K562 (cell line): ENCODE results near the gene RPP25. TPM values are rescaled to one million over a fixed set of nuclear protein-coding genes. Genes with fewer than 3 reads are reported as not detected.

ENCODE experiments used
- ATAC-seq: fragments of 200-7000 bp; cut with Tn5 transposase; 3 replicates; pipeline ENCODE4 v1.9.1; 2020; ENCODE audit warnings: moderate library complexity
- BruUV-seq: library from RNA; stranded (reverse); fragments of 400-500 nt; replicated peaks from 2 replicates; lab custom pipeline; 2021; lab: Mats Ljungman, UMichigan
- CTCF ChIA-PET: fragments of 300-600 bp; formaldehyde crosslinking; extraction: SDS; loops from one replicate; lab custom pipeline; 2021; ENCODE audit warnings: low intra/inter-chr PET ratio; lab: Yijun Ruan, JAX
- POLR2A ChIA-PET: fragments of 300-600, 350-650 bp; sonication (Branson Sonifier 250); formaldehyde crosslinking; extraction: SDS; loops from one replicate; lab custom pipeline; 2021; ENCODE audit warnings: antibody characterized with exemption, inconsistent platforms; lab: Yijun Ruan, JAX
- DNase-seq, 4 experiments: peaks; one replicate each; pipeline versions ENCODE4 v3.0.0 to v3.0.0-alpha.2; 2011 to 2018; ENCODE audit warnings: low spot score in 3 of 4, mixed read lengths in 3 of 4; ENCODE audit errors: extremely low read depth in 1 of 4
- FAIRE-seq: peaks from 2 replicates; lab custom pipeline; 2011; peaks lifted over from hg19 to GRCh38; lab: Jason Lieb, UNC
- H2AFZ ChIP-seq: 2 replicates; pipeline ENCODE4 v1.6.0; 2011; ENCODE audit warnings: low read depth, low read length, control low read depth, inconsistent platforms
- H3K27ac ChIP-seq: fragments of 200-600 bp; 3 replicates; pipeline ENCODE4 v1.8.0; 2011; ENCODE audit warnings: low read depth, mild to moderate bottlenecking, control low read depth, inconsistent platforms, low read length, moderate library complexity, mixed read lengths; ENCODE audit errors: extremely low read depth
- H3K27me3 ChIP-seq, 2 experiments: fragments of 300-600 bp in 1 of 2; 2 replicates in 1 of 2; 3 replicates in 1 of 2; pipeline versions ENCODE4 v1.6.0 to v1.8.0; 2011; ENCODE audit warnings: inconsistent platforms in 2 of 2, low read length in 2 of 2, mild to moderate bottlenecking in 1 of 2, mixed read lengths in 1 of 2, moderate library complexity in 1 of 2; ENCODE audit not compliant: control insufficient read depth in 2 of 2, insufficient read depth in 2 of 2
- H3K36me3 ChIP-seq: fragments of 300-600 bp; 3 replicates; pipeline ENCODE4 v1.8.0; 2011; ENCODE audit warnings: mild to moderate bottlenecking, low read length, inconsistent platforms; ENCODE audit not compliant: control insufficient read depth, insufficient read depth
- H3K4me1 ChIP-seq, 2 experiments: fragments of 200-600 bp in 1 of 2; replicated peaks in 1 of 2; 2 replicates in 1 of 2; 3 replicates in 1 of 2; pipeline versions ENCODE4 v1.5.1 to v1.8.0; 2011; ENCODE audit warnings: inconsistent platforms in 2 of 2, low read length in 2 of 2, mild to moderate bottlenecking in 1 of 2, mixed read lengths in 1 of 2, moderate library complexity in 1 of 2; ENCODE audit not compliant: control insufficient read depth in 2 of 2, insufficient read depth in 2 of 2
- H3K4me2 ChIP-seq: 2 replicates; pipeline ENCODE4 v1.6.1; 2011; ENCODE audit warnings: low read length, control low read depth, inconsistent platforms, mixed read lengths; ENCODE audit not compliant: insufficient read depth
- H3K4me3 ChIP-seq: fragments of 200-600 bp; sonication (generic), shearing (Covaris generic); 2 replicates; pipeline ENCODE4 v1.5.1; 2016; ENCODE audit warnings: control low read depth, inconsistent platforms
- H3K79me2 ChIP-seq: fragments of 200-600 bp; 3 replicates; pipeline ENCODE4 v1.8.0; 2011; ENCODE audit warnings: low read length, inconsistent platforms; ENCODE audit not compliant: control insufficient read depth, insufficient read depth
- H3K9ac ChIP-seq, 2 experiments: 2 replicates each; pipeline versions ENCODE4 v1.6.0 to v1.6.1; 2011; ENCODE audit warnings: low read depth in 2 of 2, low read length in 2 of 2, control low read depth in 1 of 2, inconsistent platforms in 1 of 2, mild to moderate bottlenecking in 1 of 2, mixed read lengths in 1 of 2; ENCODE audit not compliant: insufficient read depth in 1 of 2
- H3K9me1 ChIP-seq: one replicate; pipeline ENCODE4 v1.6.0; 2011; ENCODE audit warnings: inconsistent platforms, mild to moderate bottlenecking, low read length, moderate library complexity; ENCODE audit not compliant: control insufficient read depth, insufficient read depth
- H3K9me3 ChIP-seq: replicated peaks from 2 replicates; pipeline ENCODE4 v1.5.1; 2011; ENCODE audit warnings: low read depth, low read length, inconsistent platforms; ENCODE audit not compliant: control insufficient read depth, insufficient read depth
- H4K20me1 ChIP-seq: replicated peaks from 2 replicates; pipeline ENCODE4 v1.6.1; 2011; ENCODE audit warnings: low read length, inconsistent platforms, mixed read lengths; ENCODE audit not compliant: control insufficient read depth, insufficient read depth
- BACH1 ChIP-seq: fragments of 200-800 bp; sonication (Bioruptor generic); IDR thresholded peaks from 2 replicates; pipeline ENCODE4 v1.6.1; 2016; ENCODE audit warnings: missing genetic modification characterization, missing compliant biosample characterization
- E2F1 ChIP-seq: sonication (generic); formaldehyde crosslinking; IDR thresholded peaks from 2 replicates; pipeline ENCODE4 v1.8.1; 2023; ENCODE audit warnings: mild to moderate bottlenecking, missing genetic modification reagents, moderate library complexity
- EHMT2 ChIP-seq: fragments of 450-650 bp; IDR thresholded peaks from 2 replicates; pipeline ENCODE4 v1.6.1; 2018; ENCODE audit warnings: antibody characterized with exemption
- POLR2AphosphoS5 ChIP-seq: IDR thresholded peaks from 2 replicates; pipeline ENCODE4 v1.6.1; 2011; ENCODE audit warnings: mild to moderate bottlenecking, low read depth, low read length, moderate library complexity; ENCODE audit not compliant: control insufficient read depth, insufficient read depth
- POLR2G ChIP-seq: fragments of 200-400 bp; formaldehyde crosslinking; IDR thresholded peaks from 2 replicates; pipeline ENCODE4 v1.6.1; 2017; ENCODE audit warnings: low read depth, mild to moderate bottlenecking, antibody characterized with exemption, low read length, moderate library complexity
- SMAD2 ChIP-seq: fragments of 150-350 bp; IDR thresholded peaks from 2 replicates; pipeline ENCODE4 v1.6.1; 2014; ENCODE audit warnings: low read depth, mild to moderate bottlenecking, low read length
- SUPT5H ChIP-seq: fragments of 450-650 bp; IDR thresholded peaks from 2 replicates; pipeline ENCODE4 v1.6.1; 2016
- TAL1 ChIP-seq: fragments of 450-650 bp; IDR thresholded peaks from 2 replicates; pipeline ENCODE4 v1.6.1; 2016; ENCODE audit warnings: mild to moderate bottlenecking
- TCF3 ChIP-seq: sonication (generic); formaldehyde crosslinking; IDR thresholded peaks from 2 replicates; pipeline ENCODE4 v1.4.0; 2020; ENCODE audit warnings: mild to moderate bottlenecking, missing genetic modification reagents
- TFAP4 ChIP-seq: sonication (generic); formaldehyde crosslinking; IDR thresholded peaks from 2 replicates; pipeline ENCODE4 v1.8.0; 2022; ENCODE audit warnings: missing genetic modification reagents, mild to moderate bottlenecking, moderate library complexity, borderline replicate concordance
- TSC22D4 ChIP-seq: fragments of 450-650 bp; IDR thresholded peaks from 2 replicates; pipeline ENCODE4 v1.6.1; 2016; ENCODE audit warnings: missing genetic modification characterization, missing biosample characterization, control low read depth
- ZNF212 ChIP-seq: fragments of 450-650 bp; formaldehyde crosslinking; IDR thresholded peaks from 2 replicates; pipeline ENCODE4 v1.4.0; 2020; ENCODE audit warnings: mild to moderate bottlenecking
- ZNF23 ChIP-seq: fragments of 250-450 bp; sonication (Bioruptor Pico); IDR thresholded peaks from 2 replicates; pipeline ENCODE4 v1.4.0; 2020; ENCODE audit warnings: mild to moderate bottlenecking
- ZNF253 ChIP-seq: fragments of 250-450 bp; sonication (Bioruptor Pico); conservative IDR thresholded peaks from 2 replicates; pipeline ENCODE4 v1.6.1; 2021; ENCODE audit warnings: mild to moderate bottlenecking
- ZNF639 ChIP-seq, 2 experiments: fragments of 200-800 bp in 1 of 2; sonication (Bioruptor generic) in 1 of 2; sonication (generic) in 1 of 2; formaldehyde crosslinking in 1 of 2; IDR thresholded peaks in 1 of 2; conservative IDR thresholded peaks in 1 of 2; 2 replicates each; pipeline versions ENCODE4 v1.5.0 to v1.6.1; 2016 to 2020; ENCODE audit warnings: missing compliant biosample characterization in 1 of 2, missing genetic modification characterization in 1 of 2, missing genetic modification reagents in 1 of 2
- ZNF778 ChIP-seq: fragments of 450-650 bp; formaldehyde crosslinking; IDR thresholded peaks from 2 replicates; pipeline ENCODE4 v1.4.0; 2020; ENCODE audit warnings: mild to moderate bottlenecking, moderate library complexity
- WGBS: fragments of 100-300 bp; shearing (Covaris generic); methylation state at CpG from one replicate; pipeline ENCODE4 v1.1.6; 2016; ENCODE audit warnings: low coverage, mixed read lengths; ENCODE audit not compliant: insufficient coverage; ENCODE audit errors: missing lambda C conversion rate; 5-methylcytosine and 5-hydroxymethylcytosine counted together
- in situ Hi-C: fragments of 300-500 bp; cut with MboI; formaldehyde crosslinking; loops from 4 replicates; pipeline ENCODE4 v1.15.0; 2018; ENCODE audit warnings: inconsistent platforms, mixed read lengths
- intact Hi-C: fragments of 100-400 bp; cut with micrococcal nuclease; formaldehyde crosslinking; loops from 2 replicates; pipeline ENCODE4 v1.14.2; 2022
- polyA plus RNA-seq, 8 experiments: library from polyadenylated mRNA; depleted of rRNA in 4 of 8; stranded (reverse) in 5 of 8; unstranded in 3 of 8; fragments of >200 nt; fragmentation: Nextera tagmentation in 2 of 8; fragmentation: Illumina TruSeq in 1 of 8; extraction: Ambion mirVana in 2 of 8; extraction: Trizol in 1 of 8; gene quantifications; 2 replicates each; pipeline versions ENCODE4 v1.2.1 to v1.2.3, GENCODE V29; 2011 to 2014; ENCODE audit warnings: inconsistent platforms in 1 of 8, missing spikeins in 1 of 8
- total RNA-seq, 7 experiments: library from RNA; depleted of rRNA in 6 of 7; stranded (reverse); fragments of >200 nt in 6 of 7; fragmentation: Illumina TruSeq in 2 of 7; extraction: Trizol in 2 of 7; gene quantifications; 2 replicates each; pipeline versions ENCODE4 v1.2.1 to v1.2.3, GENCODE V29; 2011 to 2021; ENCODE audit warnings: low replicate concordance in 1 of 7

Gene RPP25
- total and polyA plus RNA-seq, 9 of the 15 experiments (the other 6 are each of a cell fraction or from before 2014, with no cell fraction given), result 1.1 to 12.3 (median 5.6) TPM

- H3K4me2 ChIP-seq, result no peak overlapping the region
- ChIA-PET POLR2A (interaction anchor here (0.6 to 1.2 kb wide), 5 partner anchors 24 to 494 kb away, joined by 3 to 4 read pairs (median 3); partner anchors contain the start of gene COX5A), CTCF (no interaction called here)
- no peak for TF ChIP-seq TSC22D4 (tag)
- TF ChIP-seq TCF3 (CRISPR knock-in tag), result no peak
- no peak for TF ChIP-seq ZNF253 (CRISPR knock-in tag)
- no peak for TF ChIP-seq SMAD2
- TF ChIP-seq ZNF23 (CRISPR knock-in tag), result no peak
- no peak for TF ChIP-seq SUPT5H
- TF ChIP-seq E2F1 (CRISPR knock-in tag), result no peak
- no peak for TF ChIP-seq BACH1 (tag)
- TF ChIP-seq POLR2AphosphoS5, result no peak
- no peak for TF ChIP-seq EHMT2
- TF ChIP-seq ZNF212 (CRISPR knock-in tag), result no peak
- no peak for TF ChIP-seq POLR2G
- TF ChIP-seq ZNF778, result no peak
- TF ChIP-seq TFAP4 (CRISPR knock-in tag), result no peak
- no peak for TF ChIP-seq TAL1
- no peak for TF ChIP-seq ZNF639 (CRISPR knock-in tag; conservative IDR thresholded peaks at IDR 0.05 in 1 of 2, IDR thresholded peaks at IDR 0.05 in 1 of 2)
- H3K4me1 ChIP-seq, result peaks cover 5 to 24% of the 10 kb centered on the region in 2 experiments
- no peak overlapping the region for H2AFZ ChIP-seq
- no peak for DNase-seq
- no peak for FAIRE-seq
- no peak overlapping the region for H3K4me3 ChIP-seq
- H3K36me3 ChIP-seq, result no peaks in the 10 kb centered on the region
- in situ Hi-C loops, result no loop called here
- peaks cover 7% of the 10 kb centered on the region for H4K20me1 ChIP-seq
- H3K9me1 ChIP-seq, result no peaks in the 10 kb centered on the region
- WGBS, result 8% methylated on average over 5 of the region's 5 CpGs
- BruUV-seq, result no TSS peak
- ATAC-seq, result no peak
- H3K79me2 ChIP-seq, result no peaks in the 10 kb centered on the region
- peaks cover 34 to 53% of the 10 kb centered on the region in 2 experiments for H3K27me3 ChIP-seq
- intact Hi-C loops, result no loop called here
- no peak overlapping the region for H3K9ac ChIP-seq
- H3K27ac ChIP-seq, result no peak overlapping the region
- H3K9me3 ChIP-seq, result no peaks in the 10 kb centered on the region
These were observed 5.0 kb upstream of the RPP25 start for GRCh38 chr15:74961616-74962015.
